Placental pericyte (primary cell): ENCODE data around the gene RFC4. TPM values are rescaled to one million over a fixed set of nuclear protein-coding genes. Genes with fewer than 3 reads are reported as not detected.

ENCODE experiments used
- small RNA-seq: library from RNA; depleted of rRNA; stranded (forward); fragments of <200 nt; gene quantifications from one replicate; pipeline ENCODE3, GENCODE V24; 2012; ENCODE audit warnings: low replicate concordance
- total RNA-seq: library from RNA; depleted of rRNA; stranded (reverse); fragments of >200 nt; gene quantifications from 2 replicates; pipeline ENCODE4 v1.2.3, GENCODE V29; 2012

The RFC4 gene, protein sequence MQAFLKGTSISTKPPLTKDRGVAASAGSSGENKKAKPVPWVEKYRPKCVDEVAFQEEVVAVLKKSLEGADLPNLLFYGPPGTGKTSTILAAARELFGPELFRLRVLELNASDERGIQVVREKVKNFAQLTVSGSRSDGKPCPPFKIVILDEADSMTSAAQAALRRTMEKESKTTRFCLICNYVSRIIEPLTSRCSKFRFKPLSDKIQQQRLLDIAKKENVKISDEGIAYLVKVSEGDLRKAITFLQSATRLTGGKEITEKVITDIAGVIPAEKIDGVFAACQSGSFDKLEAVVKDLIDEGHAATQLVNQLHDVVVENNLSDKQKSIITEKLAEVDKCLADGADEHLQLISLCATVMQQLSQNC
- total RNA-seq, result 8.1 and 29.2 TPM in 2 replicates

DNA sequence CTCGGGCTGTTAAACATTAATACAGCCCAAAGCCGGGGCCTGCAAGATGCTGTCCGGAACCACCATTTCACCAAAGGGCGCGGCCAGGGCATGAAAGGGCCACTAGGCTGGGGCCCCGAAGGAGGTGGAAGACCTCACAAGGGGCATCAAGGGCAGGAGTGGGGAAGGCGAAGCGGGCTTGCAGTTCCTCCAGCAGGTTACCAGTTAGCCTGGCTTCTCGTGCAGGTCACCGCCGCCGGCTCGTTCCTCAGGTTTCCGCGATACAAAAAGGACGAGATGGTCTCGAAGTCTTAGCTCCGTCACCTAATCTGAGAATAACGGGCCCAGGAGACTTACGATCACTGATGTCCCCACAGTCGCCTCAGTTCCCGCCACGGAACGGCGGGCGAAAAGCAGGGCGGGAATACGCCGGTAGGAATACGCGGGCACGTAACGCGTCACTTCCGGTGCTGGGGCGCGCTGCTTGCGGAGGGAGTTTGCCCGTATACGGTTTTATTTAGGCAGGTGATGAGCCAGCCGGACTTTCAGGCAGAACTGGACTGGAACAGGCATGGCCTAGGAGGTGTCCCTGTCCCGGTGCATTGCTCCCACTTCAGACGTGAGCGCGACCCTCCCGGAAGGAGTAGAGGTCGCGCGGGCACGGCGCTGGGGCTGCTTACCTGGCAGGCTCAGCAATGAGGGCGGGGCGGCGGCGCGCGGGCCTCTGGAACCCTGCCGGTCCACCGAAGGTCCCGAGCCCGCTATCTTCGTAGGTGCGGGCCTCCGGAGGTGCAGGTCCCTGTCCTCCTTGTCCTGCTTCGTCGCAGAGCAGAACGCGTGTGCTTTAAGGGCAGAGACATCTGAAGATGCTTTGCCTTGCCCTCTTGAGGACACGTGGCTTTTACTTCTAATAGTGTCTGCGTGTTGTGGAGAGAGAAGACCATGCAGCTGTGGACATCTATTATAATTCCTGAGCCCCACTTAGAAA lies at the start of gene RFC4:
Gene RFC4 (minus strand): TSS at position 394 of the 967 bp plus-strand sequence. CDS start 1,769 bp downstream, outside the sequence.

GRCh38 chr3:186842426-186843038 lies 36.2 kb upstream of the RFC4 start, which contains the start of gene ADIPOQ:
ADIPOQ (plus strand) TSS chr3:186842710; CDS start chr3:186853059, 10,349 bp downstream.

GRCh38 chr3:186783058-186783730 lies 23.1 kb downstream of the RFC4 start, which contains the start of gene EIF4A2:
EIF4A2 (plus strand) TSS chr3:186783577; CDS start chr3:186783611, 34 bp downstream.

Small RNA genes within 50 kb of the gene (small RNA-seq; reads per million reads assigned to genes)
- not detected for gene RF00092
- not detected for gene RNU6-1105P
- gene SNORA4, result not detected
- not detected for gene SNORA63
- not detected for gene SNORA81
- not detected for gene SNORD2

Other genes with a start within 250 kb of the RFC4 start
- gene TBCCD1, start 239.1 kb downstream of the RFC4 start, total RNA-seq, result 9.4 and 22.2 TPM in 2 replicates
- gene DNAJB11, start 235.8 kb downstream of the RFC4 start, total RNA-seq, result 59.4 and 267 TPM in 2 replicates
- gene AHSG, start 193.4 kb downstream of the RFC4 start, total RNA-seq, result not detected in 2 replicates
- not detected in 2 replicates for gene FETUB, start 166.1 kb downstream of the RFC4 start, total RNA-seq
- gene HRG, start 140.5 kb downstream of the RFC4 start, total RNA-seq, result not detected in 2 replicates
- not detected in 2 replicates for gene KNG1, start 89.1 kb downstream of the RFC4 start, total RNA-seq
- gene EIF4A2, start 22.9 kb downstream of the RFC4 start, total RNA-seq, result 368 and 414 TPM in 2 replicates
- not detected in 2 replicates for gene ADIPOQ, start 36.2 kb upstream of the RFC4 start, total RNA-seq
- 2.8 and 8.4 TPM in 2 replicates for gene ST6GAL1, start 124.0 kb upstream of the RFC4 start, total RNA-seq